Subcutaneous abdominal adipose tissue (tissue), 5 donors: ENCODE data around the gene TIMM17A.

Experiments
- H3K27ac ChIP-seq: one replicate; pipeline ENCODE4 v1.7.0; 2013; ENCODE audit warnings: low read depth, mild to moderate bottlenecking, inconsistent platforms, low read length, moderate library complexity
- H3K27me3 ChIP-seq, 5 donors: one replicate each; pipeline ENCODE4 v1.7.0; 2013; ENCODE audit warnings: low read length in 5 of 5, inconsistent platforms in 1 of 5; ENCODE audit not compliant: control insufficient read depth in 5 of 5, insufficient read depth in 4 of 5
- H3K36me3 ChIP-seq, 5 donors: one replicate each; pipeline ENCODE4 v1.7.0; 2013; ENCODE audit warnings: low read length in 5 of 5; ENCODE audit not compliant: control insufficient read depth in 5 of 5, insufficient read depth in 5 of 5
- H3K4me1 ChIP-seq, 5 donors: one replicate each; pipeline ENCODE4 v1.7.0; 2013; ENCODE audit warnings: low read length in 5 of 5, mild to moderate bottlenecking in 3 of 5, moderate library complexity in 1 of 5; ENCODE audit not compliant: control insufficient read depth in 5 of 5, insufficient read depth in 5 of 5
- H3K4me3 ChIP-seq, 5 donors: one replicate each; pipeline ENCODE4 v1.7.0; 2013; ENCODE audit warnings: low read length in 5 of 5, low read depth in 1 of 5
- H3K9ac ChIP-seq, 5 donors: one replicate each; pipeline ENCODE4 v1.7.0; 2013; ENCODE audit warnings: low read length in 5 of 5, mild to moderate bottlenecking in 4 of 5, moderate library complexity in 3 of 5
- H3K9me3 ChIP-seq, 5 donors: one replicate each; pipeline ENCODE4 v1.7.0; 2013; ENCODE audit warnings: low read length in 5 of 5; ENCODE audit not compliant: control insufficient read depth in 5 of 5
- donor health status: healthy.
- donor health status: healthy.
- donor health status: healthy.
- donor health status: healthy.
- donor health status: healthy.

TIMM17A gene

GRCh38 chr1:201999625-202000238 lies 44.4 kb downstream of the TIMM17A start:
- Histone ChIP-seq H3K27ac (no peak overlapping the region), H3K4me1 (peaks cover 0 to 11% (median 6%) of the 10 kb centered on the region in 5 donors), H3K9me3 (no peaks in the 10 kb centered on the region), H3K9ac (no peak overlapping the region), H3K4me3 (no peak overlapping the region), H3K27me3 (no peaks in the 10 kb centered on the region), H3K36me3 (peaks cover 0 to 85% (median 77%) of the 10 kb centered on the region in 5 donors)

GRCh38 chr1:202002507-202002906 lies 47.2 kb downstream of the TIMM17A start:
- H3K4me1 ChIP-seq, result peaks cover 0 to 31% (median 6%) of the 10 kb centered on the region in 5 donors
- H3K4me3 ChIP-seq, result no peak overlapping the region
- H3K9ac ChIP-seq, result no peak overlapping the region
- no peaks in the 10 kb centered on the region for H3K27me3 ChIP-seq
- no peak overlapping the region for H3K27ac ChIP-seq
- H3K36me3 ChIP-seq, result peaks cover 0 to 82% (median 68%) of the 10 kb centered on the region in 5 donors
- H3K9me3 ChIP-seq, result no peaks in the 10 kb centered on the region

GRCh38 chr1:202004711-202005110 lies 49.4 kb downstream of the TIMM17A start:
- Histone ChIP-seq H3K4me1 (peaks cover 0 to 28% (median 6%) of the 10 kb centered on the region in 5 donors), H3K27me3 (no peaks in the 10 kb centered on the region), H3K27ac (no peak overlapping the region), H3K4me3 (no peak overlapping the region), H3K9ac (no peak overlapping the region), H3K36me3 (peaks cover 0 to 78% (median 64%) of the 10 kb centered on the region in 5 donors), H3K9me3 (no peaks in the 10 kb centered on the region)

GRCh38 chr1:202005958-202006357 lies 50.7 kb downstream of the TIMM17A start:
- Histone ChIP-seq H3K27ac (no peak overlapping the region), H3K9me3 (no peaks in the 10 kb centered on the region), H3K4me1 (peaks cover 0 to 28% (median 6%) of the 10 kb centered on the region in 5 donors), H3K9ac (no peak overlapping the region), H3K27me3 (no peaks in the 10 kb centered on the region), H3K4me3 (no peak overlapping the region), H3K36me3 (peaks cover 0 to 66% (median 54%) of the 10 kb centered on the region in 5 donors)

GRCh38 chr1:202007304-202007703 lies 52.0 kb downstream of the TIMM17A start:
- Histone ChIP-seq H3K4me3 (no peak overlapping the region), H3K9ac (no peak overlapping the region), H3K4me1 (peaks cover 0 to 28% (median 6%) of the 10 kb centered on the region in 5 donors), H3K27ac (no peak overlapping the region), H3K27me3 (no peaks in the 10 kb centered on the region), H3K9me3 (no peaks in the 10 kb centered on the region), H3K36me3 (peaks cover 0 to 55% (median 43%) of the 10 kb centered on the region in 5 donors)

- Histone ChIP-seq H3K4me1 (peaks cover 0 to 28% (median 6%) of the 10 kb centered on the region in 5 donors), H3K9ac (no peak overlapping the region), H3K9me3 (no peaks in the 10 kb centered on the region), H3K4me3 (no peak overlapping the region), H3K36me3 (peaks cover 0 to 48% (median 36%) of the 10 kb centered on the region in 5 donors), H3K27me3 (no peaks in the 10 kb centered on the region), H3K27ac (no peak overlapping the region)
Observed at GRCh38 chr1:202007805-202008489, 52.6 kb downstream of the TIMM17A start.

- Histone ChIP-seq H3K4me1 (peaks cover 0 to 22% (median under 1%) of the 10 kb centered on the region in 5 donors), H3K36me3 (peaks cover 0 to 38% (median 20%) of the 10 kb centered on the region in 5 donors), H3K27ac (no peak overlapping the region), H3K27me3 (no peaks in the 10 kb centered on the region), H3K4me3 (no peak overlapping the region), H3K9me3 (no peaks in the 10 kb centered on the region), H3K9ac (no peak overlapping the region)
Observed at GRCh38 chr1:202009326-202010179, 54.2 kb downstream of the TIMM17A start.

- peaks cover 0 to 14% (median 0%) of the 10 kb centered on the region in 5 donors for H3K4me1 ChIP-seq
- peaks cover 0 to 34% (median 12%) of the 10 kb centered on the region in 5 donors for H3K36me3 ChIP-seq
- H3K27me3 ChIP-seq, result no peaks in the 10 kb centered on the region
- no peak within 1 kb of the TSS for H3K27ac ChIP-seq
- H3K4me3 ChIP-seq, result no peak within 1 kb of the TSS
- no peaks in the 10 kb centered on the region for H3K9me3 ChIP-seq
- no peak within 1 kb of the TSS for H3K9ac ChIP-seq
Observed at GRCh38 chr1:202010180-202011015, 55.1 kb downstream of the TIMM17A start, which contains the start of gene ELF3. ELF3 (plus strand) TSS chr1:202010587; CDS start chr1:202011137, 550 bp downstream.

GRCh38 chr1:202011994-202012393 lies 56.7 kb downstream of the TIMM17A start:
- peaks cover 0 to 29% (median 5%) of the 10 kb centered on the region in 5 donors for H3K36me3 ChIP-seq
- H3K9me3 ChIP-seq, result no peaks in the 10 kb centered on the region
- no peaks in the 10 kb centered on the region for H3K27me3 ChIP-seq
- no peak overlapping the region for H3K9ac ChIP-seq
- H3K4me1 ChIP-seq, result peaks cover 0 to 5% (median 0%) of the 10 kb centered on the region in 5 donors
- H3K27ac ChIP-seq, result no peak overlapping the region
- no peak overlapping the region for H3K4me3 ChIP-seq
